HG02588 (cell line): ENCODE results near the gene PRELID1.
"Not testable (repeated sequence)": the region's sequence is repeated elsewhere in the genome, so short reads cannot be mapped to it uniquely, and the experiment has no call there.

ENCODE experiments used
- ATAC-seq: cut with Tn5 transposase; IDR thresholded peaks from one replicate; pipeline ENCODE4 v1.9.1; 2021; ENCODE audit warnings: mild to moderate bottlenecking, moderate library complexity; ENCODE audit not compliant: unreplicated experiment

PRELID1 gene

GRCh38 chr5:177334781-177335700 lies 31.4 kb downstream of the PRELID1 start:
- no peak for ATAC-seq

- ATAC-seq = no peak
These were observed 32.1 kb downstream of the PRELID1 start for GRCh38 chr5:177335701-177336065.

GRCh38 chr5:177336112-177336511 lies 32.5 kb downstream of the PRELID1 start:
- no peak for ATAC-seq

- no peak for ATAC-seq
These were observed 33.2 kb downstream of the PRELID1 start for GRCh38 chr5:177336603-177337494.

DNA sequence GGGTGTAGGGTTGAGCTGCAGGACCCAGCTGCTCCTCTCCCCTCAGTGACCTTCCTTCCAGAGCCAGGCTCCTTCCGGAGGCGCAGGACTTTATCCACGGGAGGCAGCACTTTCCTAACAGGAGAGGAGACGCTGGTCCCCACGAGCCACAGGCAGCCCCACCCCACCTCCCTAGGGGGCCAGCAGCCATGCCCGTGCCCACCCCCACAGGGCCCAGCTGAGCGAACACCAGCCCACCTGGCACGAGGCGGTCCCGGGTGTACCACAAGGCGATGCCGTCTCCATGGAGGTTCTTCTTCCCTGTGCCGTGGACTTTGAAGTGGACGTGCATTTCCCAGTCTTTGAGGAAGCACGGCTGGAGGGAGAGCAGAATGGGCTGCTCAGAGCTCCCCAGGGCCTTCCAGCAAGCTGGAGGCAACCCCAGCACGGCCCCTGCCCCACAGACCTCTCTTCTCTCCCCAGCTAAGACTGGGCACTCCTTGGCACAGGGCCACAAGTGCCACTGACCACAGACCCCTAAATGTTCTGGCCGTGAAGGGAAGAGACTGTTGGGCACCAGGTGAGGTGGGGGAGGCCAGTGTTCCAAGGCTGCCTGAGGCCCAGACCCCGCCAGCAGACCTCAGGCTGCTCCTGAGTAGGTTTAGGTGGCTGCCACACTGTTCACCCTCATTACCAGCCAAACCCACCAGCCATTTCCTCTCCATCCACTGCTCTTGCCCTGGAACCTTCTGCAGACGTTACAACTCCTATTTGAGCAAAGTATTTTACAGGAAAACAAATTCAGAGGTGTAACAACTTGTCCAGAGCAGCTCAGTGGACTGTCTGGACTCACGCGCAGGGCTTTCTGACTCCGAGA lies 34.9 kb downstream of the PRELID1 start:
- no peak for ATAC-seq

DNA sequence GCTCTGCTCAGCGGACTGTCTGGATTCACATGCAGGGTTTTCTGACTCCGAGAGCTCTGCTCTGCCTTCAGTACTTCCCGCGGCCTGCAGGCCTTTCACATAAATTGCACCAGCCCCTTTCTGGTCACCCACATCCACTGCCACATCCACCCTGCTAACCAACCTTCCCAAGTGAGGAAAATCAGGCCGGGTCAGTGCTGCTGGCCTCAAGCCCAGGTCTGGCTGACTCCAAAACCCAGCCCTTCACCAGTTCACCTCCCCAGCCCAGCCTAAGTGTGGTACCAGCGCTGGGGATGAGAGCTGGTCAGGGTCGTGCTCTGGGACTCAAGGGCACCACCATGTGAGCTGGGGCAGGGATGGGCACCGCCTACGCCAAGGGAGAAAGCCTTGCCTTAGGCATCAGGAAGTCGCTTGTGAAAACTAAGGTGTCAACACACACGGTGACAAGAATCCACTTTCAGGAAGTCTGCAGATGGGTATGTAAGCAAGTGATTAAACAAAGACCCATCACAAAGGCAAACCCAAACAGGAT lies 35.6 kb downstream of the PRELID1 start:
- ATAC-seq = no peak

DNA sequence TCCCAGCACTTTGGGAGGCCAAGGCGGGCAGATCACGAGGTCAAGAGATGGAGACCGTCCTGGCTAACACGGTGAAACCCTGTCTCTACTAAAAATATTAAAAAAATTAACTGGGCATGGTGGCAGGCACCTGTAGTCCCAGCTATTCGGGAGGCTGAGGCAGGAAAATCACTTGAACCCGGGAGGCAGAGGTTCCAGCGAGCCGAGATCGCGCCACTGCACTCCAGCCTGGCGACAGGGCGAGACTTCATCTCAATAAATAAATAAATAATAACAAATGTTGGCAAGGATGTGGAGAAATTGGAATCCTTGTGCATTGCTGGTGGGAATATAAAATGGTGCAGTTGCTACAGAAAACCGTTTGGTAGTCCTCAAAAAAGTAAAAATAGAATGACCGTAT lies 39.4 kb downstream of the PRELID1 start:
- ATAC-seq = not testable (repeated sequence)

DNA sequence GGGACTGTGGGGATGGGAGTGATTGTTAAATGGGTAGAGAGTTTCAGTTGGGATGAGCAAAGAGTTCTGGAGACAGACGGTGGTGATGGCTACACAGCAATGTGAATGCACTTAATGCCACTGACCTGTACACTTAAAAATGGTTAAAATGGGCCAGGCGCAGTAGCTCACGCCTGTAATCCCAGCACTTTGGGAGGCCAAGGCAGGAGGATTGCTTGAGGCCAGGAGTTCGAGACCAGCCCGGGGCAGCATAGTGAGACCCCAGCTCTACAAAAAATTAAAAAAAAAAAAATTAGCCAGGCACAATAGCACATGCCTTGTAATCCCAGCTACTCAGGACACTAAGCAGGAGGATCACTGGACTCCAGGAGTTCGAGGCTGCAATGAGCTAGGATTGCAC lies 40.2 kb downstream of the PRELID1 start:
- no peak for ATAC-seq

GRCh38 chr5:177344891-177345290 lies 41.3 kb downstream of the PRELID1 start:
- ATAC-seq = no peak

- ATAC-seq = no peak
These were observed 43.2 kb downstream of the PRELID1 start for GRCh38 chr5:177346820-177347219.

- no peak for ATAC-seq
These were observed 44.1 kb downstream of the PRELID1 start for GRCh38 chr5:177347699-177348098.

- ATAC-seq = no peak
These were observed 45.7 kb downstream of the PRELID1 start for GRCh38 chr5:177349362-177349647.

- ATAC-seq = no peak
These were observed 46.2 kb downstream of the PRELID1 start for GRCh38 chr5:177349762-177350161.

- no peak for ATAC-seq
These were observed 47.3 kb downstream of the PRELID1 start for GRCh38 chr5:177350776-177351391.

GRCh38 chr5:177351392-177352329 lies 48.1 kb downstream of the PRELID1 start, which contains the start of gene LMAN2:
LMAN2 (minus strand) TSS chr5:177351668; CDS start chr5:177351647, 21 bp downstream.
- ATAC-seq = peak; percentile 92

- ATAC-seq = no peak
These were observed 49.5 kb downstream of the PRELID1 start for GRCh38 chr5:177353093-177353492.

GRCh38 chr5:177354256-177354655 lies 50.7 kb downstream of the PRELID1 start:
- no peak for ATAC-seq

- ATAC-seq = no peak
These were observed 51.1 kb downstream of the PRELID1 start for GRCh38 chr5:177354711-177355110.
